Measurements from ENCODE around the gene SGPP2. TPM values are rescaled to one million over a fixed set of nuclear protein-coding genes. Genes with fewer than 3 reads are reported as not detected.

Gene SGPP2
- total RNA-seq, 2 donors from 2014 or later = 4.0 to 4.9 TPM

- no peaks in the 10 kb centered on the region for H3K27me3 ChIP-seq
- DNase-seq = no peak
- ATAC-seq = peak; percentile 28
- H3K36me3 ChIP-seq (replicated peaks in 1 of 2; ENCODE audit: insufficient read depth in 1 of 2, low read depth in 2 of 2) = no peaks in the 10 kb centered on the region
- peak overlapping the region in 1 of 2 donors; percentile 24 for H3K4me3 ChIP-seq
- peak overlapping the region in 3 of 4 donors; percentile 36 to 46 (median 37) for H3K27ac ChIP-seq
- H3K9me3 ChIP-seq = no peaks in the 10 kb centered on the region
- peaks cover 15% of the 10 kb centered on the region for H3K4me1 ChIP-seq
- intact Hi-C loops (cut with DNase I) = no loop called here
- TF ChIP-seq CTCF (IDR thresholded peaks at IDR 0.05) (no peak), POLR2A (IDR thresholded peaks at IDR 0.05) (no peak)
- 12 to 23% methylated on average over 23 of the region's 23 CpGs for WGBS, 2 donors
Observed at GRCh38 chr2:222423632-222424275, 589 bp upstream of the SGPP2 start.

- ATAC-seq (peak; percentile 27), DNase-seq (peak in 2 of 4 donors; percentile 20 to 31)
- TF ChIP-seq POLR2A (IDR thresholded peaks at IDR 0.05) = no peak
- TF ChIP-seq CTCF (IDR thresholded peaks at IDR 0.05) = no peak
- Histone ChIP-seq H3K27me3 (no peaks in the 10 kb centered on the region), H3K4me1 (peaks cover 15% of the 10 kb centered on the region), H3K27ac (peak overlapping the region in 3 of 4 donors; percentile 8 to 55 (median 46)), H3K36me3 (replicated peaks in 1 of 2; ENCODE audit: insufficient read depth in 1 of 2, low read depth in 2 of 2) (no peaks in the 10 kb centered on the region), H3K4me3 (peak overlapping the region in 1 of 2 donors; percentile 30), H3K9me3 (no peaks in the 10 kb centered on the region)
- intact Hi-C loops (cut with DNase I) = no loop called here
- WGBS, 2 donors = 10 to 40% methylated on average over 26 to 64 of the region's 74 CpGs
Observed at GRCh38 chr2:222424729-222425671, 657 bp downstream of the SGPP2 start.

GRCh38 chr2:222427646-222428301 is 3.4 kb downstream of the SGPP2 start:
- no peak for DNase-seq
- Histone ChIP-seq H3K9me3 (no peaks in the 10 kb centered on the region), H3K36me3 (replicated peaks in 1 of 2; ENCODE audit: insufficient read depth in 1 of 2, low read depth in 2 of 2) (no peaks in the 10 kb centered on the region), H3K27ac (peak overlapping the region in 3 of 4 donors; percentile 4 to 67 (median 25)), H3K4me3 (no peak overlapping the region), H3K4me1 (peaks cover 18% of the 10 kb centered on the region), H3K27me3 (no peaks in the 10 kb centered on the region)
- intact Hi-C loops (cut with DNase I) = no loop called here
- peak; percentile 19 for ATAC-seq
- WGBS, 2 donors = 28 to 38% methylated on average over 3 of the region's 3 CpGs
- TF ChIP-seq CTCF (IDR thresholded peaks at IDR 0.05) (no peak), POLR2A (IDR thresholded peaks at IDR 0.05) (no peak)

- TF ChIP-seq CTCF (IDR thresholded peaks at IDR 0.05) (no peak), POLR2A (IDR thresholded peaks at IDR 0.05) (no peak)
- ATAC-seq = no peak
- intact Hi-C loops (cut with DNase I) = no loop called here
Observed at GRCh38 chr2:222430071-222430470, 5.7 kb downstream of the SGPP2 start.

More at GRCh38 chr2:222430071-222430470, 5.7 kb downstream of the SGPP2 start:
- no peak overlapping the region for H3K27ac ChIP-seq
- H3K4me1 ChIP-seq = peaks cover 6% of the 10 kb centered on the region
- 81 to 82% methylated on average over 3 of the region's 3 CpGs for WGBS, 2 donors
- no peak overlapping the region for H3K4me3 ChIP-seq
- no peaks in the 10 kb centered on the region for H3K27me3 ChIP-seq
- H3K36me3 ChIP-seq (replicated peaks in 1 of 2; ENCODE audit: insufficient read depth in 1 of 2, low read depth in 2 of 2) = no peaks in the 10 kb centered on the region
- H3K9me3 ChIP-seq = no peaks in the 10 kb centered on the region
- DNase-seq = no peak
